AML-193 (cell line): ENCODE measurements around the gene AKAP11.

Experiments used
- DNase-seq, 2 experiments: peaks; one replicate each; lab custom pipeline; 2025; lab: John Stamatoyannopoulos, UW

Gene AKAP11

GRCh38 chr13:42272804-42273175, 838 bp downstream of the AKAP11 start:
- DNase-seq = no peak

DNA sequence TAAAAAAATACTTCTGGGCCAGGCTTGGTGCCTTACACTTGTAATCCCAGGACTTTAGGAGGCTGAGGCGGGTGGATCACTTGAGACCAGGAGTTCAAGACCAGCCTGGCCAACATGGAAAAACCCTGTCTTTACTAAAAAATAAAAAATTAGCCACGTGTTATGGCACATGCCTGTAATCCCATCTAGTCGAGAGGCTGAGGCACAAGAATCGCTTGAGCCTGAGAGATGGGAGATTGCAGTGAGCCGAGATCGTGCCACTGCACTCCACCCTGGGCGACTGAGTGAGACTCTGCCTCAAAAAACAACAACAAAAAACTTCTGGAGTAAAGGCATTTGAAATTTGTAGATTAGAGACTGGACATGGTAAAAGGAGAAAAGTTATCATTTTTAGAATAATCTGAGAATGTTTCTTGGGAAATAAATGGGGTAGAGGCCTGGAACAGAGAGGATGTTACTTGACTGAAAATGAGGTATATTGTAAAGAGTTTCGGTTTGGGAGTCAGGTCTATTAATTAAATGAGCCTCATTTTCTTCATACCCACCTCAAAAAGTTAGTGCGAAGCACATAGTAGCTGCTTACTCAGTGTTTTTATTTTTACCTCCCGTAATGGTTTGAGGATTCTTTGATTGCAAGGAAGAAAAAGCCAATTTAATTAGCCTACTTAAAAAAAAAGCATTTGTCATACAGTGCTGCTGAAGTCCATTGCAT, 2.6 kb downstream of the AKAP11 start:
- DNase-seq = no peak

DNA sequence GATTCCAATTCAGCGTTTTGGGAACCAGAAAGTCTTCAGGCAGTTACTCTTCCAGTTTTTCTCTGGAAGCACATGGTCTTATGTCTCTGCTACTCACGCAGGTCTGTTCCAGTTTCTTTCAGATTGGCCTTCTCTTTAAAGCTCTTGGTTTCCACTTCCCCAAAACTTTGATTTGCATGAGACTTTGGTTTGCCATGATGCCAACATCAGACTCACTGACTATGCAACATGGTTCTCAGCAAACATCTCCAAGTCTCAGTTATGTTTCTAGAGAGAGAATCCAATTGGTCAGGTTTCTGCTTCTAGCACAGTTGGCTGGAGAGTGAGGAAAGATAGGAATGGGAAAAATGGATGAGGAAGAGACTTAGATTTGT, 3.1 kb downstream of the AKAP11 start:
- peak; percentile 46 to 57 for DNase-seq

DNA sequence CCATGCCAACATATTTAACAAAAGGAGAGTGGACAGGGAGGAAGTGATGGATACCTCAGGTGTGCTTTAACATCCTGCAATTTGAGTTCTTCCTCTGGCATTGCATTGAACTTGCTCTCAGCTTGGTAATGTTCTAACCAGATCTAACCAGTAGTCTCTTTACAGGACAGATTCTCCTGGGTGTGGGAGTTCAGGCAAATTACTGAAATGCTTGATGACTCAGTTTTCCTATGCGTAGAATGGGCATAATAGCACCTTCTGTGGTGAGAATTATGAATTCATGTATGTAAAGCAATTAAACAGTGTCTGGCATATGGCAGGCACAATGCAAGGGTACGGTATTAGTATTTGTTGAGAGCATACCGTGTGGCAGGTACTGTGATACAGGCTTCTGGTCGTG, 3.6 kb downstream of the AKAP11 start:
- DNase-seq = no peak

- no peak for DNase-seq
Measured at GRCh38 chr13:42276683-42277082, 4.7 kb downstream of the AKAP11 start.

DNA sequence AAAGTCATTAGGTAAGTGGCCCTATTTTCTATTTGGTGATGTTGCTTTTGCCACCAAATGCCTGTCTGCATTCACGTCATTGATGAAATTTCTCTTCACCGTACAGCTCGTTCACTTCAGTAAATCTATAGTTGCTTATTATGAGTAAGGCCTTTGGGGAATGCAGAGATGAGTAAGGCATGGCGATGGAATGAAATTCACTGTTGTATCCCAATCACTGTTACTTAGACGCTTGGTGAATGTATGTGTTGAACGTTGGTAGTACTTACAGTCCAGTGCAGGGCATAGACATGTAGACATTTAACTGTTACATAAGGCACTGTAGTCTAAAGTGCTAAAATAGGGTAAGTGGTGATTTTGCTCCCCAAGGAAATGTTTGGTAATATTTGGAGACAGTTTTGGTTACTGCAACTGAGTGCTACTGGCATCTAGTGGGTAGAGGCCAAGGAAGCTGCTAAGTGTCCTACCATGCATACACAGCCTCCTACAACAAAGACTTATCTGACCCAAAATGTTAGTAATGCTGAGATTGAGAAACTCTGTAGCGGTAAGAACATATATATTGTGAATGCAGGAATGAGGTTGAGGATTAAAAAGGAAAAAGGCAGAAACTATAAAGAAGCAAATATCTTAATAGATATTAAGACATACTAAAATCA, 5.8 kb downstream of the AKAP11 start:
- DNase-seq = no peak

GRCh38 chr13:42279080-42279479, 7.1 kb downstream of the AKAP11 start:
- DNase-seq = peak; percentile 29 to 42

DNA sequence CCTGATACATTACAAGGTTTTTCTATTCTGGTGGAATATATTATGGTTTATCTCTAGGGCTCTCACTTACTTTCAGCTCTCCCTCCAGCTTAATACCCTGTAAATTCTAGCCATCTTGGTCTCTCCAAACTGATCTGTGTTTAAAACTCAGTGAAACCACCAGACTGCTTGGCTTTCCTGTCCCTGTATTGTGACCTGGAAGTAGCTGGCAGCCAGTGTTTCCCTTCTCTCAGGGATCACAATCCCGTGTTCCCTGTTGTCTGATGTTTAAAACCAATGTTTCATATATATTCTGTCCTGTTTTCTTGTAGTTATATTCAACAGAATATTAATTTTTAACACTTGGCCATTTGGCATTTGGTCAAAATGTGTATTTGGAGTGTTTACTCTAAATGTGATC, 8.0 kb downstream of the AKAP11 start:
- DNase-seq = no peak

- DNase-seq = no peak
Measured at GRCh38 chr13:42280537-42280936, 8.6 kb downstream of the AKAP11 start.

DNA sequence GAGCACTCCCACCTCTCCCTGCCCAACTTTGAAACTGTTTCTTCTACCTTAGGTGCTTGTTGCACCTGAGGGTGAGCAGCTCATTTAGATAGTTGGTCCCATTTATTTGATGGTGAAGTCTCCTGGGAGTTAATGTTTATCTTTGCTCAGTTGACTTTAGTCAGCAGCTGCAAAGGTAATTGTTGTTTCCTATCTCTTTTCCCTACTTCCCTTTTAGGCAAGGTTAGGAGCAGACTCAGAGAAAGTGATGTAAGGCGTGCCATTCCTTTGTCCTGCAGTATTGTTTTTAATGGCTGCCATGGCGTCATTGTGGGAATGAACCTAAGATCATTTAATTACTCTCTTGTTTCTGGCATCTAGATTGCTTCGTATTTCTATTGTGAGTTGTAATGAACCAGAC, 11.6 kb downstream of the AKAP11 start:
- DNase-seq = no peak

DNA sequence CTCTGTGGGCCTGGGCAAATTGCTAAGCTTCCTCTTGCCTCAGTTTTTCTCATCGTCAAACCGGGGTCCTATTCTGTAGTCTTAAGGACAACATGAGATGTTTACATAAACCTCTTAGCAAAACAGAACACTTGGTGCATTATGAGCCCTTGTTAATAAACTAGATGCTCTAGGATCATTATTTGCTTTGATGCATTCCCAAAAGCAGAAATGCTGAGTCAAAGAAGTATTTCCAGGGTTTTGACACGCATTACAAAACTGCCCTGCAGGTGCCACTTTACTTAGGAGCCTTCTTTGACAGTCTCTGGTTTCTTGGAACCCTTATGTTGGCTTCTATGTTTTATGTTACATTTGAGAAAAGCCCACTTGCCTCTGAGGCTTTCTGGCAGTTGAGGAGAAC, 12.1 kb downstream of the AKAP11 start:
- DNase-seq = no peak

DNA sequence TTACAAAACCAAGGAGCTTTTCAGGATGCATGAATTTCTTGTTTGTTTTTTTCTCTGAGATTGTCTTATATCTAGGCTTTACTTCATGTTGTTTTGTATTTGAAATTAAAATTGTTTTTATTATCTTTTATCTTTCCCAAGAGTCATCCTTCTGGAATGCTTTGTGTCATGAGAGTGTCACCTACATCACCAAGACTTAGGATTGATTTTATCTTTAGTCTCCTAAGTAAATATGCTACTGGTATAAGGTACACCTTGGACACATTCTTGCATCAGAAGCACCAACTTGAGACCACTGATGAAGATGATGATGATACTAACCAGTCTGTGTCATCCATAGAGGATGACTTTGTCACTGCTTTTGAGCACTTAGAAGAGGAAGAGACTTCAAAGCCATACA, 26.4 kb downstream of the AKAP11 start:
- no peak for DNase-seq

DNA sequence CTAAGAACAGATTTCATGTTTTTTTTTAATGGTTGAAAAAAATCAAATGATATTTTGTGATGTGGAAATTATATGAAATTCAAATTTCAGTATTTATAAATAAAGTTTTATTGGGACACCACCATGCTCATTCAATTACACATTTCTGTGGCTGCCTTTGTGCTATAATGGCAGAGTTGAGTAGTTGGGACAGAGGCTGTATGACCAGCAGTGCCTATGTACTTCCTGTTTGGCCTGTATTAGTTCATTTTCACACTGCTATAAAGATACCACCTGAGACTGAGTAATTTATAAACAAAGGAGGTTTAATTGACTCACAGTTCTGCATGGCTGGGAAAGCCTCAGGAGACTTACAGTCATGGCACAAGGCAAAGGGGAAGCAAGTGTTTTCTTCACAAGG, 33.6 kb downstream of the AKAP11 start:
- no peak for DNase-seq

GRCh38 chr13:42307461-42307860, 35.5 kb downstream of the AKAP11 start:
- DNase-seq = no peak

- no peak for DNase-seq
Measured at GRCh38 chr13:42312817-42313431, 41.0 kb downstream of the AKAP11 start.

GRCh38 chr13:42318570-42318969, 46.6 kb downstream of the AKAP11 start:
- DNase-seq = no peak

- no peak for DNase-seq
Measured at GRCh38 chr13:42320375-42320787, 48.4 kb downstream of the AKAP11 start.

DNA sequence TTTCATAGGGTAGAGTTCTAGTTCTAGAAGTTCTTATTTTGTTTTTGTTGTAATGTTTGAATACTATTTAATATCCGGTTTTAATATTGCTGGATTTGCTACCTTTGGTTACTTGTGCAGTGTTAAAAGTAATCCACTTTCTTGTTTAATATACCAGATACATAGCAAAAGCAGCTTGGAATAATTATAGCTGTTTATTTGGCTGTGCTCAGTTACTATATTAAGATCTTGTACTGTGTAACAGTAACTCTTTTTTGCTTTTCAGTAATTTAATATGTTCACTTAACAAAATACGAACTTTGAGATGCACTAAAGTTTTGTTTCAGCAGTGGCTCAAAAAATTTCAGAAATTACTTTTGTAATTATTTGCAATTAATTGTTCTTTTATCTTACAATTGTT, 50.9 kb downstream of the AKAP11 start:
- DNase-seq = no peak

- DNase-seq = no peak
Measured at GRCh38 chr13:42324704-42325103, 52.8 kb downstream of the AKAP11 start.

DNA sequence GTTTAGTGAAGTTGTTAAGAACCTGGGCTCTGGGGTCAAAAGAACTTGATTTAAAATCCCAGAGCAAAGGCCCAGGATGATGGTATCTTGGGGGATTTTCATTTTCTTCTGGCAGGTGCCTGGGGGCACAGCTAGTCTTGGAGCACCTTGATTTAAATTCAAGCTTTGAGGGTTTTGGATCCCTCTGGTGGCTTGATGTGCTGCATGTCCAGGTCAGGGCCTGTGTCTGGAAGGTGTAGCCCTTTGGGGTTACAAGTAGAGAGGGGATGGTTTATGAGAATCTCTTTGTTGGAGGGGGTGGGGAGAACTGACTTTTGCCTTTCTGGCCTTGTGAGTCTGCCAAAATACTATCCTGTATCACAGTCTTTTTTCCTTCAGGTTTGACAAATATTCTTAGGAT, 55.8 kb downstream of the AKAP11 start:
- DNase-seq = no peak

DNA sequence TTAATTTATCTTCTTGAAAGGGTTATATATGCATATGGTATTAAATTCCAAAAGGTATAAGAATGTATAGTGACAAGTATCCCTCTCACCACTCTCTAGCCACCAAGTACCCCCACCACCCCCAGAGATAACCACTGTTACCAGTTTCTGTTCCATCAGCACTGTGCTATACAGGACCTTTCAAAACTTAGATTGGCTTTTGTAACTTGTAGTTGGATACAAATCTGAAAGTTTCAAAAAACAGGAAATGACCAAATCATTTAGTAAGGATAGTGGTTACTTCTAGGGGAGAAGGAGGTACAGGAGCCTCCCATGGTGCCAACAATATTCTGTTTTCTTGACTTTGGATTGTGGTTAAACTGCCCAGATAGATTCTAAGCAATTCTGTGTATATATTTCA, 56.7 kb downstream of the AKAP11 start:
- DNase-seq = peak in 1 of 2 experiments; percentile 11

DNA sequence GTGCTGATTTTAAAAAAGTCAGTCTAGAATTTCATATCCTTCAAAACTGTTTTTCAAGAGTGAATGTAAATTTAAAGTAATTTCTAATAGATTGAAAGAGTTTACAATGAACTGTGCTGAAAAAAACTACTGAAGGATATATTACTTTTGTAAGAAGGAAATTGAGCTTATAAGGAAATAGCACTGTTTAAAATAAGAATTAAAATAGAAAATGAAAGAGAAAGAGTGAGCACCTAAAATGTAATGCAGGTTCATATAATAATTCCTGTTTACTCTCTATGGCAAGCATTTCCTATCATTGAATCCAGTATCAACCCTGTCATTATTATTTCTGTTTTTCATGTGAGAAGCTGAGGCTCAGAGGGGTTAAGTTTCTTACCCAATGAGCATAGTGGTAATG, 57.3 kb downstream of the AKAP11 start:
- DNase-seq = no peak

DNA sequence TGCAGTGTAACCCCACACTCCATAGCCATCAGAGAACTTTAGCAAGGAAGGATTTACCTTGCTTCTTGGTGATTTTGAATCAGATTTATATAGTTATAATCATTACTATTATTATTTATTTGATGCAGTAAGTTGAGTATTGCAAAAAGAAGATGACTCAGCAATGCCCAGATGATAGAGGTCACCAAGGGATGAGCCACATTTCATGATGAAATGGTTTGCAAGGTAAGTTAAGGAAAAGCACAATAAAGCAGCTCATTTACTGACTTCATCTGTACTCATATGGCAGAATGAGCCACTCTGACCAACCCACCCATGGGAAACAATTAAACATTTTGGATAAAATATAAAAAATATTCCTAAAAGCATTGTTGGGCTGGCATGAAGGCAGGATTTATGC, 59.1 kb downstream of the AKAP11 start:
- DNase-seq = no peak
